Skeletal muscle satellite cell (primary cell): ENCODE results near the gene HS2ST1.

Source experiments
- H3K27me3 ChIP-seq: 2 replicates; pipeline ENCODE4 v1.7.0; 2013; ENCODE audit warnings: low read length; ENCODE audit not compliant: control insufficient read depth, insufficient read depth
- H3K36me3 ChIP-seq: 2 replicates; pipeline ENCODE4 v1.7.0; 2013; ENCODE audit warnings: mild to moderate bottlenecking, control low read depth, low read length; ENCODE audit not compliant: insufficient read depth
- H3K4me1 ChIP-seq: 2 replicates; pipeline ENCODE4 v1.7.0; 2013; ENCODE audit warnings: low read length; ENCODE audit not compliant: control insufficient read depth, insufficient read depth
- H3K4me2 ChIP-seq: 2 replicates; pipeline ENCODE4 v1.7.0; 2013; ENCODE audit warnings: mild to moderate bottlenecking, low read length
- H3K4me3 ChIP-seq: 2 replicates; pipeline ENCODE4 v1.7.0; 2013; ENCODE audit warnings: low read length
- H3K9ac ChIP-seq: 2 replicates; pipeline ENCODE4 v1.7.0; 2013; ENCODE audit warnings: mild to moderate bottlenecking, low read depth, low read length, moderate library complexity
- H3K9me3 ChIP-seq: replicated peaks from 2 replicates; pipeline ENCODE4 v1.7.0; 2013; ENCODE audit warnings: mild to moderate bottlenecking, control low read depth, low read length

HS2ST1 gene

GRCh38 chr1:86928819-86929218, 14.4 kb downstream of the HS2ST1 start:
- H3K4me1 ChIP-seq = no peaks in the 10 kb centered on the region
- no peaks in the 10 kb centered on the region for H3K27me3 ChIP-seq
- H3K4me3 ChIP-seq = no peak overlapping the region
- no peaks in the 10 kb centered on the region for H3K9me3 ChIP-seq
- H3K4me2 ChIP-seq = no peak overlapping the region
- H3K9ac ChIP-seq = no peak overlapping the region
- H3K36me3 ChIP-seq = no peaks in the 10 kb centered on the region

DNA sequence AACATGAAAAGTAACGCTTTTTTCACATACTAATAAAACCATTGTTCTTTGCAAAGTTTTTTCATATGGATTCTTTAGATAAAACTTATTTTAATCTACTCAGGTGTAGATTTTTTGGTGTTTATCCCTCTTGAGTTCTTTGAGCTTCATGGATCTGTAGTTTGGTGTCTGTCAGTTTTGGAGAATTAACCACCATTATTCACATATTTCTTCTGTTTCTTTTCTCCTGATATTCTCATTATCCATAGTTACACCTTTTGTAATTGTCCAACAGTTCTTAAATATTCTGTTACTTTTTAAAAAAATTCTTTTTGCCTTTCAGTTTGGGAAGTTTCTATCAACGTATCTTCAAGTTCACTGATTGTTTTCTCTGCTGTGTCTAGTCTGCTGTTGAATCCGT, 18.6 kb downstream of the HS2ST1 start:
- no peaks in the 10 kb centered on the region for H3K27me3 ChIP-seq
- H3K9me3 ChIP-seq = no peaks in the 10 kb centered on the region
- H3K4me2 ChIP-seq = no peak overlapping the region
- no peaks in the 10 kb centered on the region for H3K4me1 ChIP-seq
- H3K4me3 ChIP-seq = no peak overlapping the region
- H3K9ac ChIP-seq = no peak overlapping the region
- H3K36me3 ChIP-seq = no peaks in the 10 kb centered on the region

GRCh38 chr1:86933562-86934377, 19.3 kb downstream of the HS2ST1 start:
- H3K9me3 ChIP-seq = no peaks in the 10 kb centered on the region

DNA sequence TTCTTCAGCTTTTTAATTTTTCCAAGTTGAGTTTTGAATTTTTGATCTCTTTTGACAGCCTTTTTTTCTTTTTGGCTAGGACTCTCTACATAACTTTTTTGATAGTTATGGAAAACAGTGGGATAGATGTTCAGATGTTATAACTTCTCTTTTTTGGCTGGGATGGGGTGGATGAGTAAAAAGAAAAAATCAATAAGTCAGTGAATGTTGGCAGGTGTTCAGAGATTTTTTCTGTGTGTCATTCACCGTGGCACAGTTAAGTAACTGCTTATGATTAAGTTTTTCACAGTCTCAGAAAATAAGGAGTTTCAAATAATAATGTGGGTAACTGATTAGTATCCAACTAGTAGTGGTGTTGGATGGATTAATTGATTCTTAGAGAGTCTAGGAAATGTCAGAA, 24.0 kb downstream of the HS2ST1 start:
- Histone ChIP-seq H3K36me3 (no peaks in the 10 kb centered on the region), H3K4me3 (no peak overlapping the region), H3K9me3 (no peaks in the 10 kb centered on the region), H3K27me3 (no peaks in the 10 kb centered on the region), H3K9ac (no peak overlapping the region), H3K4me1 (no peaks in the 10 kb centered on the region), H3K4me2 (no peak overlapping the region)

More at GRCh38 chr1:86933562-86934377, 19.3 kb downstream of the HS2ST1 start:
- Histone ChIP-seq H3K36me3 (no peaks in the 10 kb centered on the region), H3K9ac (no peak overlapping the region), H3K4me2 (no peak overlapping the region), H3K27me3 (no peaks in the 10 kb centered on the region), H3K4me3 (no peak overlapping the region), H3K4me1 (no peaks in the 10 kb centered on the region)

DNA sequence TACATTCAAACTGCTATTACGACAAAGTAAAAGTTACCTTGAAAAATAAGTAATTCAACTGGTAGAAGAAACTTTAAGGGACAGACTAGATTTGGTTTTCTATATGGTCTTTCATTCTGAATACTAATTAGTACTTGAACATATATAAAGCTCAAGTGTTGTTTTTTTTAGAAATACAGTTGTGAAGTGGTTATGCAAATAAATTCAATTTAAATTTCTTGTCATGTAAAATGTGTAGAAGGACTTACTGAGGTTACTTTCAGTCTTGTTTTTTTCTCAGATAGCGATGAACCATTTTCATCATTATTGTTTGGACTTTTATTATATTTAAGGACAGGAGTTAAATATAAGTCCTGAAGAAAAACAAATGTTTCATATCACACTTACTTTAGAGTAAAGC, 24.4 kb downstream of the HS2ST1 start:
- no peaks in the 10 kb centered on the region for H3K9me3 ChIP-seq
- H3K4me3 ChIP-seq = no peak overlapping the region
- H3K9ac ChIP-seq = no peak overlapping the region
- no peaks in the 10 kb centered on the region for H3K4me1 ChIP-seq
- H3K27me3 ChIP-seq = no peaks in the 10 kb centered on the region
- no peak overlapping the region for H3K4me2 ChIP-seq
- H3K36me3 ChIP-seq = no peaks in the 10 kb centered on the region

GRCh38 chr1:86939406-86939805, 25.0 kb downstream of the HS2ST1 start:
- Histone ChIP-seq H3K4me2 (no peak overlapping the region), H3K4me3 (no peak overlapping the region), H3K4me1 (no peaks in the 10 kb centered on the region), H3K9me3 (no peaks in the 10 kb centered on the region), H3K9ac (no peak overlapping the region), H3K36me3 (no peaks in the 10 kb centered on the region), H3K27me3 (no peaks in the 10 kb centered on the region)

DNA sequence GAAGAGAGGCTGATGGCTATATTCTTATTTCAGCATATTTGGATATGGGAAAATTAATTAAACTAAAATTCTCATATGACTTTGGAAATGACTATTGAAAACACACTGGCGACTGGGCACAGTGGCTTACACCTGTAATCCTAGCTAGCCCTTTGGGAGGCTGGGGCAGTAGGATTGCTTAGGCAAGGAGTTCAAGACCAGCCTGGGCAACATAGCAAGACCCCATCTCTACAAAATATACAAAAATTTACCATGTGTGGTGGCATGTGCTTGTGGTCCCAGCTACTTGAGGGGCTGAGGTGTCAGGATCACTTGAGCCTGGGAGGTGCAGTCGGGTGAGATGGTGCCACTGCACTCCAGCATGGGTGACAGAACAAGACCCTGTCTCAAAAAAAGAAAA, 26.2 kb downstream of the HS2ST1 start:
- Histone ChIP-seq H3K4me1 (no peaks in the 10 kb centered on the region), H3K4me2 (no peak overlapping the region), H3K9me3 (no peaks in the 10 kb centered on the region), H3K27me3 (no peaks in the 10 kb centered on the region), H3K9ac (no peak overlapping the region), H3K4me3 (no peak overlapping the region), H3K36me3 (no peaks in the 10 kb centered on the region)

DNA sequence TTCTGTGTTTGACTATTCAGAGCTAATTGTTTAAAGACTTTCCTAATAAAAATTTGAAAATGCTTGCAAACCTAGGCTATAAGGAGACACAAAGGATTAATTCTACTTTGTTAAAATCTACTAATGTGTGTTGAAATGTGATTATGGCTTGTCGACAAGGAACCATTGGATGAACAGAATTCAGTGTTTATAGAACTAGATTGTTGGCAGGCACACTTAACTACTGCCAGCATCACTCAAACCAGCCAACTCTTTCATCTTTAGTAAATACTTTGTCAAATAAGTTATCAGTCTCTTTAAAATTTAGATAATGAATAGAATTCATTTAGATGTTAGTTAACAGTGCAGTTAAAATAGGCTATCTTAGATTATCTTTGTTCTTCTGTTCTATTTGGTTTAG, 27.6 kb downstream of the HS2ST1 start:
- H3K4me2 ChIP-seq = no peak overlapping the region
- H3K4me1 ChIP-seq = no peaks in the 10 kb centered on the region
- no peaks in the 10 kb centered on the region for H3K27me3 ChIP-seq
- no peaks in the 10 kb centered on the region for H3K9me3 ChIP-seq
- H3K4me3 ChIP-seq = no peak overlapping the region
- H3K9ac ChIP-seq = no peak overlapping the region
- no peaks in the 10 kb centered on the region for H3K36me3 ChIP-seq

- Histone ChIP-seq H3K4me1 (no peaks in the 10 kb centered on the region), H3K27me3 (no peaks in the 10 kb centered on the region), H3K4me3 (no peak overlapping the region), H3K9ac (no peak overlapping the region), H3K4me2 (no peak overlapping the region), H3K9me3 (no peaks in the 10 kb centered on the region), H3K36me3 (no peaks in the 10 kb centered on the region)
These were observed 28.3 kb downstream of the HS2ST1 start for GRCh38 chr1:86942743-86943142.

DNA sequence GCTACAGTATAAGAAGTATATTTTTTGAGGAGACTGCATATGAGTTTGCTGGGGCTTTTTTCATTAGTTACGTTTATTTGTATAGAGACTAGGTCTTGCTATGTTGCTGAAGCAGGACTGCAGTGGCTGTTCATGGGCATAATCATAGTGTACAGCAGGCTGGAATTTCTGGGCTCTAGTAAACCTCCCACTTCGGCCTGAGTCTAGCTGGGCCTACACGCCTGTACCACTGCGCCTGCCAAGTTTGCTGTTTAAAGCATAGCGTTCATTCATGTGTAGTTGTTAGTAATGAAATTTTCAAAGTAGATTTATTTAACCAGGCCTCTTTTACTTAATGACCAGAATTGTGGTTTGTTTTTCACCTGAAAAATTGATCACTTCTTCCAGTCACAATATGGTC, 33.8 kb downstream of the HS2ST1 start:
- H3K36me3 ChIP-seq = no peaks in the 10 kb centered on the region
- no peaks in the 10 kb centered on the region for H3K27me3 ChIP-seq
- H3K4me2 ChIP-seq = no peak overlapping the region
- no peak overlapping the region for H3K4me3 ChIP-seq
- no peak overlapping the region for H3K9ac ChIP-seq
- no peaks in the 10 kb centered on the region for H3K4me1 ChIP-seq
- no peaks in the 10 kb centered on the region for H3K9me3 ChIP-seq

DNA sequence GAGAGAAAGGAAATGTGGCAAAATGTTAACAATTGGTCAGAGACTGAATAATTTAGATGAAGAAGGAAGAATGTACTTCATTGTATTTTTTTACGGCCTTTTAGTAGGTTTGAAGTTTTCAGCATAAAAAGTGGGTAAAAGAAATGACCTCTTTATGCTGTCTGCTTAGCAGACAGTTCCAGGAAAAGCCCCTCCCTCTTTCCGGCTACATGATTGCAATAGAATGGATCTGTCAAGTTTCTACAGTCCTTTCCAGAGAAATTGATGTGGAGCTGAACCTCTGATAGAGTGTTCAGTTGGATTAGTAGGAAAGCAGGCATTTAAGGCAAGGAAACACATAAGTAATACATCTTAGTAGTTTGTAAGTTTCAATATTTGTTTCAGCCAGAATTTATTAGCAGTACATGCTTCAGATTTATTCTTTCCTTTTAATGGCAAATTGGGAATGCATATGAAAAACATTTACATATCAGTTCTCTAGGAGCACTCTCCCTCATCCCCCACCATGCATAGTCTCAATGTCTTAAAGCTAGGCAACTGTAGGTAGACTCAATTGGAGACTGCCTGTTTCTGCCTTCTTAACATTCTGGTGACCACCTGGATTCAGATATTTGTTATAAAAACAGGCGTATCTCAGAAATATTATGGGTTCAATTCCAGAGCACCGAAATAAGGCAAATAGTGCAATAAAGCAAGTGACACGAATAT, 36.4 kb downstream of the HS2ST1 start:
- H3K9me3 ChIP-seq = no peaks in the 10 kb centered on the region
- no peaks in the 10 kb centered on the region for H3K4me1 ChIP-seq
- no peak overlapping the region for H3K9ac ChIP-seq
- no peak overlapping the region for H3K4me2 ChIP-seq
- no peaks in the 10 kb centered on the region for H3K27me3 ChIP-seq
- no peak overlapping the region for H3K4me3 ChIP-seq
- H3K36me3 ChIP-seq = no peaks in the 10 kb centered on the region

DNA sequence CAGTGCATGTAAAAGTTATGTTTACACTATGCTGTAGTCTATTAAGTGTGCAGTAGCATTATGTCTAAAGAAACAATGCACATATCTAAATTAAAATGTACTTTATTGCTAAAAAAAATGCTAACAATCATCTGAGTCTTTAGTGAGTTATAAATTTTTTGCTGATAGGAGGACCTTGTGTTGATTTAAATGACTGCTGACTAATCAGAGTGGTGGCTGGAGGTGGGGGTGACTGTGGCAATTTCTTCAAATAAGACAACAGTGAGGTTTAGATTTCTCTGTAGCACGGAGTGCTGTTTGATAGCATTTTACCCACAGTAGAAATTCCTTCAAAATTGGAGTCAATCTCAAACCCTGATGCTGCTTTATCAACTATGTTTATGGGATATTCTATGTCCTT, 37.0 kb downstream of the HS2ST1 start:
- Histone ChIP-seq H3K9ac (no peak overlapping the region), H3K4me2 (no peak overlapping the region), H3K4me3 (no peak overlapping the region), H3K27me3 (no peaks in the 10 kb centered on the region), H3K36me3 (no peaks in the 10 kb centered on the region), H3K9me3 (no peaks in the 10 kb centered on the region), H3K4me1 (no peaks in the 10 kb centered on the region)
